NCI-H146 treated with DMSO at 0.1 percent for 48 hours (cell line): ENCODE measurements around the gene GPR152.
A peak's percentile ranks its signal among the peaks of the same experiment; 100 is the strongest.
"Not testable (repeated sequence)": the region's sequence is repeated elsewhere in the genome, so short reads cannot be mapped to it uniquely, and the experiment has no call there.

Experiments used
- DNase-seq: peaks from one replicate; lab custom pipeline; 2025; ENCODE audit not compliant: unreplicated experiment; lab: John Stamatoyannopoulos, UW

Gene GPR152

GRCh38 chr11:67411785-67412152 is 40.8 kb downstream of the GPR152 start:
- no peak for DNase-seq

- DNase-seq: no peak
Measured at GRCh38 chr11:67410984-67411784, 41.3 kb downstream of the GPR152 start.

GRCh38 chr11:67410369-67410831 is 42.1 kb downstream of the GPR152 start:
- DNase-seq: no peak

DNA sequence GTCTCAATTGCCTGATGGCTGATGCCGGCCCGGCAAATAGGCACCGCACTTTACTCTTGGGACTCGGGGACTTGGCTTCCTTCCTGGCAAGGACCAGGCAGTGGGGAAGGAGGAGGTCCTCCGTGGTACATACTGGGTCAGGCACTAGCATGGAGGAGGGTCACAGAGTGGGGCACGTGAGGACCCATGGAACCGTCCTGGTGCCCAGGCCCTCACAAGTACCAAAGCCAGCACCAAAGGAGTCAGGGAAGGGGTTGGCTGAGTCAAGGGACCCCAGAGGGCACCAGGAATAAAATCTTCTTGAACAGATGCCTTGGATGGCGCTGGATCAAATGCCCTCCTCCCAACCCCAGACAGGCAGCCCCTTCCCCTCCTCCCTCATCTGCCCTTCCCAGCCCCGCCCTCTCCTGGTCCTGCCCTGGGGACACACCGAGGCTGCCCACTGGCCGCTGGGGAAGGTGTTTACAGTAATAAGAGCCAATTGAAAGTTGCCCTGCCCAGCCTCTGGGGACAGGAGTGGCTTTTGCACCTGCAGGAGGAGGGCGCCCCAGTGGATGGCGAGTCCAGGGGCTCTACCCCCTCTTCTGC is 42.7 kb downstream of the GPR152 start:
- DNase-seq: peak; percentile 71

DNA sequence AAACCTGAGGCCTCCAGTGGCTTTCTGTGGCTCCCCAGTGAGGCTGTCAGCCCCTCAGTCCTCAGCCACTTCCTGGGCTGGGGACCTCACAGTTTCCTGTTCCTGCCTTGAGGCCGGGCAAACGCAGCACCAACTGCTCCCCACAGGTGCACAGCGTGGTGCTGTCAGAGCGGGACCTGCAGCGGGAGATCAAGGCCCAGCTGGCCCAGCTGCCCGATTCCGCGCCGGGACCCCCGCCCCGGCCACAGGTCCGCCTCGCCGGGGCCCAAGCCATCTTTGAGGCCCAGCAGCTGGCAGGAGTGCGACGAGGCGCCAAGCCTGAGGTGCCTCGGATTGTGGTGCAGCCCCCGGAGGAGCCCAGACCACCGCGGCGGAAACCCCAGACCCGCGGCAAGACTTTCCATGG is 43.3 kb downstream of the GPR152 start:
- no peak for DNase-seq

DNA sequence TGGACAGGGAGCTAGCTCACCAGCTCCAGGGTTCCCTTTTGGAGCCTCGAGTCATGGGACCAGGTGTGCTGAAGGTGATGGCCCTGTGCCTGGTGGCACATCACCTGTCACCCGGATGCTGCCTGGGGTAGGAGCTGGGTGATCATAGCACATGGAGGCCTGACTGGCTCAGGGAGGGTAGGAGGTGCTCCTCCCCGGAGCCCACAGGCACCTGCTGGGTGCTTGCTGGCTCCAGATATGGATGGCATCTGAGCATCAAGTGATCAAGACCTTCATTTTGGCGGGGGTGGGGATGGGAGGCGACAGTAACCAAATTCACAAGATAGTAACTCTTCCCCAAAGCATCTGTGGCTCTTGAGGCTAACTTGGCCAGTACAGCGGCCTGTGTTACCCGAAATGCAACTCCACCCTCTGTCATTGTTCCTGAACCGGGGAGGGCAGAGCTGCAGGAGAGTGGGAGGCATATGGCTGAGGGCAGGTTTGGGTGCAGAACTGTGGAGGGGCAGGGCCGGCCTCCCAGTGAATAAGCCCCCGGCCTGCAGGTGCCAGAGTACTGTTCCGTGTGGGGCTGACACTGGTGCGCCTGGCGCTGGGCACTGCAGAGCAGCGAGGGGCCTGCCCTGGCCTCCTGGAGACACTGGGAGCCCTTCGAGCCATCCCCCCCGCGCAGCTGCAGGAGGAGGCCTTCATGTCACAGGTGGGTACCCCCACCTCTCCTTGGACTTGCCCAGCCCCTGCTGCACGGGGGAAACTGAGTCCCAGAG is 43.9 kb downstream of the GPR152 start:
- no peak for DNase-seq

- DNase-seq: no peak
Measured at GRCh38 chr11:67407688-67408163, 44.8 kb downstream of the GPR152 start.

- no peak for DNase-seq
Measured at GRCh38 chr11:67406969-67407687, 45.4 kb downstream of the GPR152 start.

DNA sequence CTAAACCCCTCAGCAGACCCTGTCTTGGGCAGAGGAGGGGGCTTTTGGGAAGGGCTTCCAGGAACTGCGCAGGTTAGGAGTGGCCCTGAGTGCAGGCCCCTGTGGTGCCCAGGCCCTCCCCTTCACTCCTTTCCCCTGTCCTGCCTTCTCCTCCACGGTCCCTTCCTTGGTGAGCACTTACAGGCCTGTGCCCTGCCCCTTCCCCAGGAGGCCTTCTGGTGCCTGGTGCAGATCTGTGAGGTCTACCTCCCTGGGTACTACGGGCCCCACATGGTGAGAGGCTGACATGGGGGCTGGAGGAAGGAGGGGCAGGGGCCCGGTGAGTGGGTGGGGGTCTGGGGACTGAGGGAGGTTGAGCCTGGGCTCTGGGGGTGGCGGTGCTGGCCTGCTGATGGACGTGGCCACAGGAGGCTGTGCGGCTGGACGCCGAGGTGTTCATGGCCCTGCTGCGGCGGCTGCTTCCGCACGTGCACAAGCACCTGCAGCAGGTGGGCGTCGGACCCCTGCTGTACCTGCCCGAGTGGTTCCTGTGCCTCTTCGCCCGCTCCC is 46.0 kb downstream of the GPR152 start:
- no peak for DNase-seq

GRCh38 chr11:67405688-67406339 is 46.7 kb downstream of the GPR152 start:
- DNase-seq: no peak

DNA sequence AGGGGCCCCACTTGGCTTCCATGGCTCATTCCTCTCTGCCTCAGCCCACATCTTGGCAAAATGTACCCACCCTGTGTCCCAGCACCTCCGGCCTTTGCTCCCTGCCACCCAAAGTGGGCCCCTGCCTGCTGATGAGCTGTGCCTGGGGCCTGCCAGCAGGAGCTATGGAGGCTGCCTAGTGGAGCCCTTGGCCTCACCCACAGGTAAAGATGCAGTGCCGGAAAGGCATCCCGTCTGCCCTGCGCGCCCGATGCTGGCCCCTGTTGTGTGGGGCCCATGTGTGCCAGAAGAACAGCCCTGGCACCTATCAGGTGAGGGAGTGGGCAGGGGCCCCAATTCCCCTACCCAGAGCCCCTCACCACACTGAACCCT is 47.3 kb downstream of the GPR152 start:
- DNase-seq: no peak

- no peak for DNase-seq
Measured at GRCh38 chr11:67404515-67405195, 47.9 kb downstream of the GPR152 start.

- DNase-seq: not testable (repeated sequence)
Measured at GRCh38 chr11:67403085-67403484, 49.4 kb downstream of the GPR152 start.

DNA sequence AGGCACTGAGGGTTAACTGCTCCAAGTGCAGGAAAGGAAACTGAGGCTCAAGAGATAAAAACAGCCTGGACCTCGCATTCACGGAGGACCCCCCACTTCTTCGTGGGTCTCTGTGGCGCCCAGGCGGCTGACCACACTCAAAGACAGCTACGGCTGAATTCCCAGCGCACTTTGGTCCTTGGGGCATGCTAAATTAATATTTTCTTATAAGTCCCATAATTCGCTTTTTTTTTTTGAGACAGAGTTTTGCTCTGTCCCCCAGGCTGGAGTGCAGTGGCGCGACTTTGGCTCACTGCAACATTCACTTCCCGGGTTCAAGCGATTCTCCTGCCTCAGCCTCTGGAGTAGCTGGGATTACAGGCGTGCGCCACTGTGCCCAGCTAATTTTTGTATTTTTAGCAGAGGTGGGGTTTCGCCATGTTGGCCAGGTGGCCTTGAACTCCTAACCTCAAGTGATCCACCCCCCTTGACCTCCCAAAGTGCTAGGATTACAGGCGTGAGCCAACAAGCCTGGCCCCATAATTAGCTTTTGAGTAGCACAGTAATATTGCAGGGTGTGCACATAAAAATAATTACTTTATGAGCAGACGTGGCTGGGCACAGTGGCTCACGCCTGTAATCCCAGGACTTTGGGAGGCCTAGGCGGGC is 50.2 kb downstream of the GPR152 start:
- not testable (repeated sequence) for DNase-seq

GRCh38 chr11:67401495-67402191 is 50.9 kb downstream of the GPR152 start, which contains the start of gene PPP1CA:
TSS of gene PPP1CA (minus strand) at chr11:67401858. CDS start at chr11:67401782, 76 bp downstream.
- DNase-seq: peak; percentile 87
